ENCODE data around the gene IQCH. TPM values are rescaled to one million over a fixed set of nuclear protein-coding genes. Genes with fewer than 3 reads are reported as not detected.

The IQCH gene
- total RNA-seq, 3 donors from 2014 or later (not counting 1 experiment from before 2014, with no cell fraction given): 0.78 to 1.4 (median 0.86) TPM

- Histone ChIP-seq H3K4me3 (ENCODE audit: low read length) (no peak overlapping the region), H3K36me3 (ENCODE audit: control insufficient read depth, insufficient read depth, low read length) (no peaks in the 10 kb centered on the region), H3K27me3 (ENCODE audit: control insufficient read depth, insufficient read depth, low read length) (no peaks in the 10 kb centered on the region), H3K27ac (ENCODE audit: low read length) (no peak overlapping the region), H3K9me3 (ENCODE audit: control insufficient read depth, insufficient read depth, low read length) (no peaks in the 10 kb centered on the region), H3K4me1 (ENCODE audit: control insufficient read depth, insufficient read depth, low read length) (no peaks in the 10 kb centered on the region)
- no peak for TF ChIP-seq CTCF (IDR thresholded peaks at IDR 0.05)
- H3K27me3 Mint-ChIP-seq (ENCODE audit: low read depth in 2 of 2): peaks cover 0 to 12% of the 10 kb centered on the region in 2 donors
- H3K36me3 Mint-ChIP-seq: no peaks in the 10 kb centered on the region
- DNase-seq (no peak), ATAC-seq (no peak)
- H3K27ac Mint-ChIP-seq: no peak overlapping the region
- H3K4me3 Mint-ChIP-seq: no peak overlapping the region
- intact Hi-C loops (cut with micrococcal nuclease): no loop called here
- no peaks in the 10 kb centered on the region for H3K9me3 Mint-ChIP-seq
- 95% methylated on average over 4 of the region's 4 CpGs for WGBS (ENCODE audit: insufficient coverage)
- no peaks in the 10 kb centered on the region for H3K4me1 Mint-ChIP-seq
These were observed 150.9 kb downstream of the IQCH start for GRCh38 chr15:67405208-67406191.

DNA sequence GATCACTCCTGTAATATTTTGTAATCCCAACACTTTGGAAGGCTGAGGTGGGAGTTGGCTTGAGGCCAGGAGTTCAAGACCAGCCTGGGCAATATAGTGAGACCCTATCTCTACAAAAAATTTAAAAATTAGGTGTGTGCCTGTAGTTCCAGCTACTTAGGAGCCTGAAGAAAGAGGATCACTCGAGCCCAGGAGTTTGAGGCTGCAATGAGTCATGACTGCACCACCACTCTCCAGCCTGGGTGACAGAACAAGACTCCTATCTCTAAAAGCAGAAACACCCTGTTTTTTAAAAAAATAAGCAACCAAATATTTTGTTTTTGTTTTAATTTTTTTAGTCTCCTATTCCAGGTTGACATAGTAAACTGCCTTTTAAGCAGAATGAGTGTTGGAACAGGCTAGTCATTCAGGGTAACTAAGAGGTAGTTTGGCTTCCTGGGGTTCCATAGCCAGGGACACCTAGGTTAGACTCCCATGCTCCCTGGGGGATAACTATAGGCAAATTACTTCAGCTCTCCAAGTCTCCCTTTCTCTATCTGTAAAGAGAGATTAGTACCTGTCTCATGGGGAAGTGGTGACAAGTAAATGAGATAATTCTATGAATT lies 151.8 kb downstream of the IQCH start:
- no peak for TF ChIP-seq CTCF (IDR thresholded peaks at IDR 0.05)
- Mint-ChIP-seq H3K4me3 (no peak overlapping the region), H3K36me3 (no peaks in the 10 kb centered on the region), H3K27me3 (ENCODE audit: low read depth in 2 of 2) (peaks cover 0 to 12% of the 10 kb centered on the region in 2 donors), H3K27ac (no peak overlapping the region), H3K4me1 (no peaks in the 10 kb centered on the region), H3K9me3 (no peaks in the 10 kb centered on the region)
- no peak overlapping the region for H3K27ac ChIP-seq (ENCODE audit: low read length)
- no peak for DNase-seq
- 56% methylated on average over 1 of the region's 1 CpG for WGBS (ENCODE audit: insufficient coverage)
- H3K36me3 ChIP-seq (ENCODE audit: control insufficient read depth, insufficient read depth, low read length): no peaks in the 10 kb centered on the region
- no peaks in the 10 kb centered on the region for H3K9me3 ChIP-seq (ENCODE audit: control insufficient read depth, insufficient read depth, low read length)
- no peaks in the 10 kb centered on the region for H3K27me3 ChIP-seq (ENCODE audit: control insufficient read depth, insufficient read depth, low read length)
- no peak for ATAC-seq
- intact Hi-C loops (cut with micrococcal nuclease): no loop called here
- no peaks in the 10 kb centered on the region for H3K4me1 ChIP-seq (ENCODE audit: control insufficient read depth, insufficient read depth, low read length)
- no peak overlapping the region for H3K4me3 ChIP-seq (ENCODE audit: low read length)

DNA sequence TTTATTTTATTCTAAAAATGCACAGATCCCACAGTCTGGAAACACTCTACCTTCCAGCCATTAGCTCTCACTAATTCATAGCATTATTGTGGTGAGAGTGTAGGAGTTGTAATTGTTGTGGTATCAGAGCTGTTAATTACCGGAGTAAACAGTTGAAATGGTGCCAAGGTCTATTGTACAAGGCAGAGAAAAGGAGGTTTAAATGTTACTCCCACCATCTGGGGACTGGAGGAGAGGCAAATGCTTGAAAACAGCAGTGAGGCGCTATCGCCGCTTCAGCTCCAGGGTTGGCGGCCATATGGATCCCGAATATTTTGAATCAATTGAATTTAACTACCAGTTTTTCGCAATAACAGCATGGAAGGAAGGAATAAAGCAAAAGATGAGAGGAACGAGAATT lies 153.2 kb downstream of the IQCH start:
- Histone ChIP-seq H3K36me3 (ENCODE audit: control insufficient read depth, insufficient read depth, low read length) (no peaks in the 10 kb centered on the region), H3K4me3 (ENCODE audit: low read length) (no peak overlapping the region), H3K27me3 (ENCODE audit: control insufficient read depth, insufficient read depth, low read length) (no peaks in the 10 kb centered on the region), H3K4me1 (ENCODE audit: control insufficient read depth, insufficient read depth, low read length) (no peaks in the 10 kb centered on the region), H3K27ac (ENCODE audit: low read length) (no peak overlapping the region), H3K9me3 (ENCODE audit: control insufficient read depth, insufficient read depth, low read length) (no peaks in the 10 kb centered on the region)
- Mint-ChIP-seq H3K27ac (no peak overlapping the region), H3K27me3 (ENCODE audit: low read depth in 2 of 2) (peaks cover 0 to 12% of the 10 kb centered on the region in 2 donors), H3K4me1 (no peaks in the 10 kb centered on the region), H3K4me3 (no peak overlapping the region), H3K9me3 (no peaks in the 10 kb centered on the region), H3K36me3 (no peaks in the 10 kb centered on the region)
- TF ChIP-seq CTCF (IDR thresholded peaks at IDR 0.05): no peak
- ATAC-seq (no peak), DNase-seq (no peak)
- intact Hi-C loops (cut with micrococcal nuclease): no loop called here
- WGBS (ENCODE audit: insufficient coverage): 90% methylated on average over 8 of the region's 8 CpGs
